GM10266 (cell line): ENCODE results near the gene TNFRSF13B.

Experiments
- DNase-seq: peaks from one replicate; pipeline ENCODE4 v3.0.0; 2012; ENCODE audit errors: extremely low spot score
- TF ChIP-seq, protein P1 (sequence below): IDR thresholded peaks from 2 replicates; pipeline ENCODE4 v1.5.1; 2012; ENCODE audit warnings: mild to moderate bottlenecking, low read depth; ENCODE audit not compliant: control insufficient read depth, insufficient read depth; ENCODE audit errors: missing control alignments

Gene TNFRSF13B

DNA sequence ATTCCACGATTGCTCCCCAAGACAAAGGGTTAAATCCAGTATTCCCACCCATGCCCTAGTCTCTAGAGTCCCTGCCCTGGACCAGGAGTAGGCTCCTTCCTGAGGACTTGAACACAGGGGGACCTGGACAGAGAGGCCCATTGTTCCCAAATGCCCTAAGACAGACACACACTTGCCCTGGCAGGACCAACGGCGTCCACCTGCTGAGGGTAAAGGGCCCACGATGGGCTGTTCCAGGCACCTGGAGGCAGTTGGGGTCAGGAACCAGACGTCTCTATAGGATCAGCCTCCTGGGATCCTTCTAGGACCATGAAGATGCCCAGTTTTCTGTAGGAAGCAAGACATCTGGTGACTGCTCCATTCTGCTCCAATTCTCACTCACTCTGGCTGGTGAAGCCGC, 39.3 kb downstream of the TNFRSF13B start:
- TF ChIP-seq, protein P1, sequence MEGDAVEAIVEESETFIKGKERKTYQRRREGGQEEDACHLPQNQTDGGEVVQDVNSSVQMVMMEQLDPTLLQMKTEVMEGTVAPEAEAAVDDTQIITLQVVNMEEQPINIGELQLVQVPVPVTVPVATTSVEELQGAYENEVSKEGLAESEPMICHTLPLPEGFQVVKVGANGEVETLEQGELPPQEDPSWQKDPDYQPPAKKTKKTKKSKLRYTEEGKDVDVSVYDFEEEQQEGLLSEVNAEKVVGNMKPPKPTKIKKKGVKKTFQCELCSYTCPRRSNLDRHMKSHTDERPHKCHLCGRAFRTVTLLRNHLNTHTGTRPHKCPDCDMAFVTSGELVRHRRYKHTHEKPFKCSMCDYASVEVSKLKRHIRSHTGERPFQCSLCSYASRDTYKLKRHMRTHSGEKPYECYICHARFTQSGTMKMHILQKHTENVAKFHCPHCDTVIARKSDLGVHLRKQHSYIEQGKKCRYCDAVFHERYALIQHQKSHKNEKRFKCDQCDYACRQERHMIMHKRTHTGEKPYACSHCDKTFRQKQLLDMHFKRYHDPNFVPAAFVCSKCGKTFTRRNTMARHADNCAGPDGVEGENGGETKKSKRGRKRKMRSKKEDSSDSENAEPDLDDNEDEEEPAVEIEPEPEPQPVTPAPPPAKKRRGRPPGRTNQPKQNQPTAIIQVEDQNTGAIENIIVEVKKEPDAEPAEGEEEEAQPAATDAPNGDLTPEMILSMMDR = no peak
- no peak for DNase-seq

DNA sequence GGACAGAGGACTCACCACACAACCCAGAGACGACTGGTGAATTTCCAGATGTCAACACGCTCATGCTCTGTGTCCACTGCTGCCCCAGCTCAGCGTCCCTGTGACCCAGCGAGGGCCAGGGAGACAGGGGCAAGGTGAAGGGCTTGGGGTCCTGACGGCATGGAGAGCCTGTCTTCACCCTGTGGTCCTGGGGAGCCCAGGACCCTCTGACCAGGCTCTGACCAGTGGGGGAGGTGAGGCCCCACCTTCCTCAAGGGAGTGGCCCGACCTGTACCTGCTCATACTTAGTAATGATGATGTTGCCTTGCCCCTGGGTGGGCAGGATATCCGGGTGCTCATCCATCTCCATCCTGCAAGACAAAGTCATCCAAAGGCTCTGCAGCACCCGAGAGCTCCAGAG, 39.8 kb downstream of the TNFRSF13B start:
- DNase-seq = no peak
- TF ChIP-seq, protein P1 = no peak

DNA sequence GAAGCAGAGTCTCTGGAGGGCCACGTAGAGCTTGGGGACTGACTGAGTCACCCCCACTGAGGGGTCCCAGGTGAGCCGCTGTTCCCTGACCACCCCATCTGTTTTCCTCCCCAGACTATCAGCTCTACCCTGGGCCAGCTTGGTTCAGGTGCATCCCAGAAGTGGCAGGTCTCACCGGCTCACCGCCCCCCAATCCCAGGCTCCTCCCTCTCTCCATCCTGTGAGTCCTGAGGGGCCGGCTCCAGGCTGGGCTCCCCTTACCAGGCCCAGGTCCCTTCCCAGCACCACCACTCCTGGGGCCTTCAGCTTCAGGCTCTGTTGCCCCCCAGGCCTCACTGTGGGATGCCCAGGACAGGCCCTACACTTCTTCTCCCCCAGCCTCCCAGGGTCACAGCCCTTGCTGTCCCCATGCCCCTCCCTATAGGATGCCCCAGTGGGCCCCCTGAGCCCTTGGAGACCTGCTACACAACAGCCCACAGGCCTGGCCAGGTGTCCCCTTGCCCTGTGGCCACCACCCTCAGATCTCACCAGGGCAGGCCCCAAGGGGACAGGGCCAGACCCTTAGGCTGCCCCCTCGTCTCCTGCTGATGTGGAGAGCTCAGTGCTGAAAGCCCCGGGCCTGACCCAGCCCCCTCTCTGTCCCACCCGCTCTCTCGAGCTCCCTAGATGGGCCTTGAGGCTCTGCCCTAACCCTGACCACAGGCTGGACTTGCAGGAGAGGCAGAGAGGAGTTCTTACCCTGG, 40.4 kb downstream of the TNFRSF13B start:
- TF ChIP-seq, protein P1 = no peak
- no peak for DNase-seq

DNA sequence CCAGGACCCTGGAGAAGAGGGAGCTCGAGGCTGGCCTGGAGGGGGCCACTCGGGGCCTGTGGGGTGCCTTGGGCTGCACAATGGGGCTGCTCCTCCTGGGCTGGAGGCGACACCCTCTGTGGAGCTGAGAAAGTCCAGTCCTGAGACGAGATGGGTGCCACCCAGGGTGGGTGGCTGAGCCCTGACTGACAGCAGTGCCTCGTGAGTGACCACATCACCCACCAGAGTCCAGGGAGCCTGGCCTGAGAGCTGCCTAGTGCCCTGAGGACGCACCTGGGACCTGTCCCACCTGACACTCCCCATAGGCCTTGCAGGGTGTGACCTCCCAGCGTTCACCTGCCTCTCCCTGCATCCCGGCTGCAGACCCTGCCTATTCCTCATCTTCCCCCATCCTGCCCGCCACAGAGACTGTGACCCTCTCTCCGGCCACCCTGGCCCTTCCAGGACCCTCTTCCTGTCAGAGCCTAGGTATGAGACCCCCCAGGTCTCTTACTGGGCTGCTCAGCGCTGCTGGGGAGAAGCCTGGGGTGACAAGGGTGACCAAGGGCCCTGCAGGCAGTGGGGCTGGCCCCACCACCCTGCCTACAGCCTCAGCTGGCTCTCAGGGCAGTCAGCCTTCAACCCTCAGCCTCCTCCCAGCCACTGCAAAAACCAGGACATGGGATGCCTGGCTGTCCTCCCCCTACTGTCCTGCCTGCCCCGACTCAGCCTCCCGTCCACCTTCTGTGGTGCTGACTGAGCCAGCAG, 41.2 kb downstream of the TNFRSF13B start:
- TF ChIP-seq, protein P1 = no peak
- no peak for DNase-seq

DNA sequence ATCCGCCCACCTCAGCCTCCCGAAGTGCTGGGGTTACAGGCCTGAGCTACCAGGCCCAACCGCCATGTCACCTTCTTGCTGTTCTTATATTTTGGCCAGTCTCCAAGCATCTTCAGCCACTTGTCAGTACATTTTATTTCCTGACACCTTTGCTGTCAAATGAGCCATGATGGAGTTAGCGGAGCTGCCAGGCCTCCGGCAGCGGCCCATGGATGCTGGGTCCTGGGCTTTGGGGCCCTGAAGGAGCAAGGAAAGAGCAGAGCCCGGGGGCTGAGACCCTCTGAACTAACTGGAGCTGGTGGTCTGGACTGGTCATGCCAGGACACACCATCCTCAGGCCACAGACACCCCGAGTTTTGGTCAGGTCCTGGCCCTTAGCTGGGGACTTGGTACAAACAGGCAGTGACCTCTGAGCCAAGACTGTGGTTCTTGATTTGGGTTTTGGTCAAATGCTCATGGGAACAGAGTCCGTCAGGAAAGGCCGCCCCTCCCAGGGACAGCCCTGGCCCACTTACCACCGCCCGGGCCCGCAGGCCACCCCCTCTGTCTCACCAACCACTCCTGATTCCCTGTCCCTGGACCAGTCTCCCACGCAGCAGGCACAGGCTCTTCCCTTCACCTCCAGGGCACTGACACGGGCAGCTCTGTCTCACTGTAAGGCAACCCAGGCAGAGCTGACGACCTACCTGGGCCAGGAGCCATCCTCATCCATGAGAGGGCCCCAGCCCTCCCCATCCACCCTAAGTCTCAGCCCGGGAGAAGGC, 42.0 kb downstream of the TNFRSF13B start:
- DNase-seq = no peak
- TF ChIP-seq, protein P1 = no peak

DNA sequence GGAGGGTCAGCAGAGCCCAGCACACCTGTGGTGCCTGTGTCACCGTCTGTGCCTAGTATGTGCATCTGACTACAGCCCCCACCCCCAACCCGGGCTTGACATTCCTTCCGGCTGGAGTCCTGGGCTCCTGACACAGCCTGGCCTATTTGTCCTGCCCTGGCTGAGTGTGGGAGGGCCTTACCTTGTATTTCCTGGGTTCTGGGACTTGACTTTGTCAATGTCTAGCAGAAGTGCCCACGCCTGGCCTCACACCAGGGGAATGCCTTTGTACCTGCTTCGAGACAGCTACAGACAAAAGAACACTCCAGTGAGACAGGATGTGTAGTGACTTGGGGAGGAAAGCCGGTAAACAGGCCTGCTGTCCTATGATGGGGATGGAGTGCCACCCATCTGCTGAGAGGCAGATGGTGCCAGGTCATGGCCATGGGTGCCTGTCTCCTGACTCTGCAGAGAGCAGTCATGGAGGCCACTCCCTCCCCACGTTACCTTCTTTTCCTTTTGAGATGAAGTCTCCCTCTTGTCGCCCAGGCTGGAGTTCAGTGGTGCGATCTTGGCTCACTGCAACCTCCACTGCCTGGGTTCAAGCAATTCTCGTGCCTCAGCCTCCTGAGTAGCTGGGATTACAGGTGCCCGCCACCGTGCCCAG, 42.8 kb downstream of the TNFRSF13B start:
- TF ChIP-seq, protein P1 = no peak
- DNase-seq = no peak
